Activated CD8-positive, alpha-beta T cell treated with anti-CD3 and anti-CD28 coated beads for 36 hours (primary cell): ENCODE data around the gene NUP85. TPM values are rescaled to one million over a fixed set of nuclear protein-coding genes. Genes with fewer than 3 reads are reported as not detected.

Experiments used
- ATAC-seq: fragments of 200-7000 bp; cut with Tn5 transposase; one replicate; pipeline ENCODE4 v1.10.0; 2021; ENCODE audit warnings: mild to moderate bottlenecking, moderate library complexity
- CTCF ChIA-PET: fragments of 350-600 bp; sonication (Branson Sonifier 250); formaldehyde crosslinking; loops from one replicate; lab custom pipeline; 2021; ENCODE audit warnings: antibody characterized with exemption; lab: Charles Lee
- POLR2A ChIA-PET: fragments of 350-600 bp; sonication (Branson Sonifier 250); formaldehyde crosslinking; loops from one replicate; lab custom pipeline; 2021; ENCODE audit warnings: antibody characterized with exemption; lab: Charles Lee
- DNase-seq: peaks from one replicate; pipeline ENCODE4 v3.0.0-alpha.2; 2020
- H3K27ac Mint-ChIP-seq: one replicate; pipeline ENCODE4 v1.8.0; 2021; ENCODE audit warnings: mild to moderate bottlenecking, mixed read lengths
- H3K27me3 Mint-ChIP-seq: one replicate; pipeline ENCODE4 v1.8.0; 2021; ENCODE audit warnings: mixed read lengths
- H3K36me3 Mint-ChIP-seq: one replicate; pipeline ENCODE4 v1.8.0; 2021; ENCODE audit warnings: low read depth, mixed read lengths
- H3K4me1 Mint-ChIP-seq: one replicate; pipeline ENCODE4 v1.8.0; 2021; ENCODE audit warnings: low read depth, mixed read lengths
- H3K4me3 Mint-ChIP-seq: one replicate; pipeline ENCODE4 v1.8.0; 2021; ENCODE audit warnings: mild to moderate bottlenecking, moderate library complexity, mixed read lengths
- H3K9me3 Mint-ChIP-seq: one replicate; pipeline ENCODE4 v1.8.0; 2021; ENCODE audit warnings: mixed read lengths
- intact Hi-C: fragments of 100-400 bp; cut with micrococcal nuclease; formaldehyde crosslinking; loops from one replicate; pipeline ENCODE4 v1.10.0; 2022
- total RNA-seq, 2 experiments: library from RNA; stranded (reverse); gene quantifications; one replicate each; pipeline ENCODE4 v1.2.3, GENCODE V29; 2021
- TF ChIP-seq, protein P1 (sequence below): fragments of 200-600 bp; IDR thresholded peaks from one replicate; pipeline ENCODE4 v1.8.0; 2022; ENCODE audit warnings: antibody characterized with exemption, mild to moderate bottlenecking

NUP85 gene
- total RNA-seq, 2 experiments from 2014 or later: 108 to 116 TPM

GRCh38 chr17:75176625-75177024, 28.9 kb upstream of the NUP85 start:
- Mint-ChIP-seq H3K9me3 (no peaks in the 10 kb centered on the region), H3K36me3 (peaks cover 60% of the 10 kb centered on the region), H3K27me3 (no peaks in the 10 kb centered on the region), H3K4me1 (peaks cover 45% of the 10 kb centered on the region), H3K4me3 (no peak overlapping the region), H3K27ac (peak overlapping the region; percentile 42)
- DNase-seq (no peak), ATAC-seq (no peak)
- intact Hi-C loops: loop anchor here (10.0 kb wide), 1 partner anchor 62 kb away; no protein-coding TSS in a partner anchor
- ChIA-PET POLR2A (interaction anchor here (1.0 to 1.7 kb wide), 3 partner anchors 10 to 36 kb away, joined by 3 to 5 read pairs (median 3); partner anchors contain the start of gene JPT1), CTCF (interaction anchor here (0.9 to 3.5 kb wide), 2 partner anchors 45 to 63 kb away, joined by 3 to 33 read pairs; partner anchors contain the start of gene NT5C)
- TF ChIP-seq, protein P1, sequence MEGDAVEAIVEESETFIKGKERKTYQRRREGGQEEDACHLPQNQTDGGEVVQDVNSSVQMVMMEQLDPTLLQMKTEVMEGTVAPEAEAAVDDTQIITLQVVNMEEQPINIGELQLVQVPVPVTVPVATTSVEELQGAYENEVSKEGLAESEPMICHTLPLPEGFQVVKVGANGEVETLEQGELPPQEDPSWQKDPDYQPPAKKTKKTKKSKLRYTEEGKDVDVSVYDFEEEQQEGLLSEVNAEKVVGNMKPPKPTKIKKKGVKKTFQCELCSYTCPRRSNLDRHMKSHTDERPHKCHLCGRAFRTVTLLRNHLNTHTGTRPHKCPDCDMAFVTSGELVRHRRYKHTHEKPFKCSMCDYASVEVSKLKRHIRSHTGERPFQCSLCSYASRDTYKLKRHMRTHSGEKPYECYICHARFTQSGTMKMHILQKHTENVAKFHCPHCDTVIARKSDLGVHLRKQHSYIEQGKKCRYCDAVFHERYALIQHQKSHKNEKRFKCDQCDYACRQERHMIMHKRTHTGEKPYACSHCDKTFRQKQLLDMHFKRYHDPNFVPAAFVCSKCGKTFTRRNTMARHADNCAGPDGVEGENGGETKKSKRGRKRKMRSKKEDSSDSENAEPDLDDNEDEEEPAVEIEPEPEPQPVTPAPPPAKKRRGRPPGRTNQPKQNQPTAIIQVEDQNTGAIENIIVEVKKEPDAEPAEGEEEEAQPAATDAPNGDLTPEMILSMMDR: no peak

DNA sequence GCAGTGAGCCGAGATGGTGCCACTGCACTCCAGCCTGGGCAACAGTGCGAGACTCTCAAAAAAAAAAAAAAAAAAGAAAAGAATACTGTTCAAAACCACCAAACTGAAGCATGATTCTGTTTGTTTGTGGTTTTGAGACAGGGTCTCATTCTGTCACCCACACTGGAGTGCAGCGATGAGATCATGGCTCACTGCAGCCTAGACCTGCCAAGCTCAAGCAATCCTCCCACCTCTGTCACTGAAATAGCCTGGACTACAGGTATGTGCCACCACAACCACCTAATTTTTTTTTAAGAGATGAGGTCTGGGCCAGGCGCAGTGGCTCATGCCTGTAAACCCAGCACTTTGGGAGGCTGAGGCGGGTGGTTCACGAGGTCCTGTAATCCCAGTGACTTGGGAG, 27.0 kb upstream of the NUP85 start:
- Mint-ChIP-seq H3K27ac (peak overlapping the region; percentile 20), H3K36me3 (peaks cover 50% of the 10 kb centered on the region), H3K4me1 (peaks cover 41% of the 10 kb centered on the region), H3K9me3 (no peaks in the 10 kb centered on the region), H3K27me3 (no peaks in the 10 kb centered on the region), H3K4me3 (no peak overlapping the region)
- TF ChIP-seq, protein P1: no peak
- ChIA-PET POLR2A (interaction anchor here (0.6 to 1.7 kb wide), 2 partner anchors 11 to 36 kb away, joined by 3 to 4 read pairs; no protein-coding TSS in a partner anchor), CTCF (interaction anchor here (1.6 kb wide), 1 partner anchor 65 kb away, joined by 3 read pairs; no protein-coding TSS in a partner anchor)
- intact Hi-C loops: loop anchor here (10.0 kb wide), 1 partner anchor 64 kb away; no protein-coding TSS in a partner anchor
- ATAC-seq (no peak), DNase-seq (peak; percentile 21)

- no peaks in the 10 kb centered on the region for H3K9me3 Mint-ChIP-seq
- H3K36me3 Mint-ChIP-seq: peaks cover 34% of the 10 kb centered on the region
- H3K4me3 Mint-ChIP-seq: peak overlapping the region; percentile 90
- POLR2A ChIA-PET: interaction anchor here (0.5 to 1.7 kb wide), 8 partner anchors 18 to 223 kb away, joined by 3 to 4 read pairs (median 3); partner anchors contain the start of gene JPT1
- no peaks in the 10 kb centered on the region for H3K27me3 Mint-ChIP-seq
- intact Hi-C loops: no loop called here
- CTCF ChIA-PET: interaction anchor here (1.1 to 2.3 kb wide), 6 partner anchors 9 to 67 kb away, joined by 3 to 8 read pairs (median 5); partner anchors contain the start of gene NT5C
- ATAC-seq (no peak), DNase-seq (no peak)
- TF ChIP-seq, protein P1: no peak
- peak overlapping the region; percentile 75 for H3K27ac Mint-ChIP-seq
- H3K4me1 Mint-ChIP-seq: peaks cover 44% of the 10 kb centered on the region
Measured at GRCh38 chr17:75181110-75181509, 24.4 kb upstream of the NUP85 start.

DNA sequence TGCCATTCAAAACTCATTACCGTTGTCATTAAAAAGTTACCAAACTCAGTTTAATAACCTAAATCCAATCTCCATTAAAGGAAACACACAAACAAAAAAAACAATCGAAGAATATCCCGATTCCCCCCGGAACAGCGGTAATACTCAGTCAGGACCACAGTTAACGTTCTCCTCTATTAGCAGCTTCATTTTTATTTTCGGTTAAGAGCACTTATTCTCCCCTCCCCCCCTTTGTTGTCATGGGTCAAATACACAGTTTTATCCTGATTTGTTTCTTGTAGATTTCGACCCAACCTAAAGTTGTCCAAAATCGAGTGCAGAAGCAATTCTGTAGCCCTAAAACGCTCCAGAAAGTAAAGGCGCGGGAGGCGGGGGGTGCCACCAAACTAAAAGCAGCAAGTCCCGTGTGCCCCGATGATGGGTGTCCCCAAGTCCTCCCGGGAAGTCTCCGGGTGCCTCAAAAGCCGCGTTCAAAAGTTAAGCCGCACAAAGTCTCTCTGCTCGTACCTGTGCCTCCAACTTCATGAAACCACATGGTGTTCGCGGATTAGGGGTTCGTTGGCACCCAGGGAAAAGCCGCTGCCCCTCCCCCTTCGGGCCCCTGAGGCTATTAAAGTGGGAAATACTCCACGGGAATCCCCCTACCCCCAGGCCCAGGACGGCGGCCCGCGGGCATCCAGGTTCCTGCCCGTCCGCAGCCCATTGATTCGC, 23.7 kb upstream of the NUP85 start:
- Mint-ChIP-seq H3K27ac (peak overlapping the region; percentile 75), H3K27me3 (no peaks in the 10 kb centered on the region), H3K36me3 (peaks cover 30% of the 10 kb centered on the region), H3K4me1 (peaks cover 41% of the 10 kb centered on the region), H3K9me3 (no peaks in the 10 kb centered on the region), H3K4me3 (peak overlapping the region; percentile 90)
- DNase-seq: peak; percentile 63
- ATAC-seq: peak; percentile 3
- intact Hi-C loops: loop anchor here (2.0 kb wide), 1 partner anchor 29 kb away; no protein-coding TSS in a partner anchor
- TF ChIP-seq, protein P1: no peak
- ChIA-PET POLR2A (interaction anchor here (0.7 to 1.7 kb wide), 6 partner anchors 8 to 88 kb away, joined by 3 to 5 read pairs (median 4); partner anchors contain the start of gene JPT1), CTCF (interaction anchor here (1.1 to 2.3 kb wide), 4 partner anchors 15 to 68 kb away, joined by 3 to 8 read pairs (median 5); no protein-coding TSS in a partner anchor)

DNA sequence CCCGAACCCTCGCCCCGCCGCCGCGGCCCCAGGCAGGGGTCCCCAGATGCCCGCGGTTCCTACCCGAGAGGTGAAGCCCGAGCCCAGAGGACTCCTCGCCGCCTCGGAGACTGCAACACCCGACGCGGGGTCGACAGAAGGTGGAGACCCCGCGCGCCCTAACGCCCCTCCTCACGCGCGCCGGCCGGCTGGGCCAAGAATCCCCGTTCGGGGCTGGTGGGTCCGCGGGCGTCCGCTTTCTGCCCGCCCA, 23.2 kb upstream of the NUP85 start:
- Mint-ChIP-seq H3K27me3 (no peaks in the 10 kb centered on the region), H3K4me1 (peaks cover 39% of the 10 kb centered on the region), H3K27ac (peak overlapping the region; percentile 75), H3K4me3 (peak overlapping the region; percentile 90), H3K36me3 (peaks cover 29% of the 10 kb centered on the region), H3K9me3 (no peaks in the 10 kb centered on the region)
- intact Hi-C loops: loop anchor here (2.0 kb wide), 1 partner anchor 29 kb away; no protein-coding TSS in a partner anchor
- no peak for ATAC-seq
- TF ChIP-seq, protein P1: no peak
- ChIA-PET POLR2A (interaction anchor here (1.4 kb wide), 2 partner anchors 8 to 10 kb away, joined by 5 to 6 read pairs; no protein-coding TSS in a partner anchor), CTCF (no interaction called here)
- no peak for DNase-seq
